GM12878 (cell line): ENCODE data around the gene RNU5B-1. TPM values are rescaled to one million over a fixed set of nuclear protein-coding genes. Genes with fewer than 3 reads are reported as not detected.

Experiments
- ATAC-seq: fragments of 200-7000 bp; cut with Tn5 transposase; 3 replicates; pipeline ENCODE4 v1.9.1; 2020; ENCODE audit warnings: mild to moderate bottlenecking, moderate library complexity
- BruUV-seq: library from RNA; stranded (reverse); fragments of 400-500 nt; replicated peaks from 2 replicates; lab custom pipeline; 2021; lab: Mats Ljungman, UMichigan
- CTCF ChIA-PET: fragments of 300-600 bp; sonication (Branson Sonifier 250); formaldehyde crosslinking; extraction: SDS; loops from one replicate; lab custom pipeline; 2021; ENCODE audit warnings: inconsistent platforms; lab: Yijun Ruan, JAX
- POLR2A ChIA-PET: fragments of 350-600 bp; formaldehyde crosslinking; extraction: SDS; loops from one replicate; lab custom pipeline; 2021; ENCODE audit warnings: inconsistent platforms; lab: Charles Lee
- RAD21 ChIA-PET: fragments of 300-600 bp; sonication (Branson Sonifier 250); formaldehyde crosslinking; loops from one replicate; lab custom pipeline; 2023; ENCODE audit warnings: antibody characterized with exemption; ENCODE audit not compliant: unreplicated experiment; lab: Charles Lee
- SMC1A ChIA-PET: fragments of 300-600 bp; sonication (Branson Sonifier 250); formaldehyde crosslinking; loops from one replicate; lab custom pipeline; 2023; ENCODE audit not compliant: unreplicated experiment, uncharacterized antibody; lab: Charles Lee
- DNase-seq: peaks from one replicate; pipeline ENCODE4 v3.0.0-alpha.2; 2011; ENCODE audit warnings: low read depth, low spot score
- FAIRE-seq: peaks from 3 replicates; lab custom pipeline; 2011; peaks lifted over from hg19 to GRCh38; lab: Jason Lieb, UNC
- H2AFZ ChIP-seq: 2 replicates; pipeline ENCODE4 v1.6.0; 2011; ENCODE audit warnings: low read depth, low read length, control low read depth; ENCODE audit not compliant: control insufficient read depth
- H3K27ac ChIP-seq: 2 replicates; pipeline ENCODE4 v1.5.1; 2011; ENCODE audit warnings: control low read depth; ENCODE audit not compliant: control insufficient read depth, insufficient read depth
- H3K27me3 ChIP-seq, 2 experiments: replicated peaks in 1 of 2; 2 replicates each; pipeline versions ENCODE4 v1.6.0 to v1.6.1; 2011; ENCODE audit warnings: low read length in 1 of 2; ENCODE audit not compliant: control insufficient read depth in 2 of 2, insufficient read depth in 2 of 2
- H3K36me3 ChIP-seq, 2 experiments: 2 replicates each; pipeline ENCODE4 v1.5.1; 2011; ENCODE audit warnings: low read length in 1 of 2; ENCODE audit not compliant: control insufficient read depth in 2 of 2, insufficient read depth in 2 of 2
- H3K4me1 ChIP-seq: 2 replicates; pipeline ENCODE4 v1.6.1; 2011; ENCODE audit warnings: mild to moderate bottlenecking, low read length, moderate library complexity, mixed read lengths; ENCODE audit not compliant: control insufficient read depth, insufficient read depth
- H3K4me2 ChIP-seq: 2 replicates; pipeline ENCODE4 v1.6.0; 2011; ENCODE audit warnings: control low read depth; ENCODE audit not compliant: control insufficient read depth, insufficient read depth
- H3K4me3 ChIP-seq: fragments of 200-600 bp; sonication (generic); 2 replicates; pipeline ENCODE4 v1.5.1; 2016
- H3K79me2 ChIP-seq: 2 replicates; pipeline ENCODE4 v1.6.0; 2011; ENCODE audit warnings: low read length; ENCODE audit not compliant: control insufficient read depth, insufficient read depth
- H3K9ac ChIP-seq: 2 replicates; pipeline ENCODE4 v1.8.0; 2011; ENCODE audit warnings: low read length, control low read depth, mixed read lengths; ENCODE audit not compliant: control insufficient read depth, insufficient read depth
- H3K9me3 ChIP-seq: replicated peaks from 3 replicates; pipeline ENCODE4 v1.5.1; 2011; ENCODE audit warnings: mild to moderate bottlenecking, low read length; ENCODE audit not compliant: control insufficient read depth, insufficient read depth
- H4K20me1 ChIP-seq: 2 replicates; pipeline ENCODE4 v1.6.0; 2011; ENCODE audit not compliant: control insufficient read depth, insufficient read depth
- BHLHE40 ChIP-seq, 2 experiments: fragments of 450-650 bp in 1 of 2; IDR thresholded peaks; 2 replicates each; pipeline ENCODE4 v1.6.1; 2011 to 2017; ENCODE audit warnings: low read depth in 2 of 2, borderline replicate concordance in 1 of 2, improper control_type of control experiment in 1 of 2, low read length in 1 of 2, mild to moderate bottlenecking in 1 of 2
- GATAD2B ChIP-seq: fragments of 450-650 bp; conservative IDR thresholded peaks from 2 replicates; pipeline ENCODE4 v1.6.1; 2017; ENCODE audit warnings: low read depth, mild to moderate bottlenecking, moderate library complexity
- LARP7 ChIP-seq: fragments of 450-650 bp; IDR thresholded peaks from 2 replicates; pipeline ENCODE4 v1.6.1; 2017; ENCODE audit warnings: mild to moderate bottlenecking
- NR2C2 ChIP-seq: IDR thresholded peaks from 2 replicates; pipeline ENCODE4 v1.6.1; 2011; ENCODE audit warnings: borderline replicate concordance, low read depth; ENCODE audit not compliant: control insufficient read depth, insufficient read length
- NRF1 ChIP-seq: conservative IDR thresholded peaks from 2 replicates; pipeline ENCODE4 v1.6.1; 2011; ENCODE audit warnings: mild to moderate bottlenecking, low read depth, low read length, improper control_type of control experiment
- PAX5 ChIP-seq: IDR thresholded peaks from 2 replicates; pipeline ENCODE4 v1.6.1; 2011; ENCODE audit warnings: low read depth, low read length, borderline replicate concordance
- SRF ChIP-seq, 2 experiments: IDR thresholded peaks; 2 replicates each; pipeline ENCODE4 v1.6.1; 2011; ENCODE audit warnings: low read depth in 2 of 2, low read length in 2 of 2, mild to moderate bottlenecking in 1 of 2, moderate library complexity in 1 of 2
- ZNF24 ChIP-seq: fragments of 450-650 bp; IDR thresholded peaks from 2 replicates; pipeline ENCODE4 v1.6.1; 2017; ENCODE audit warnings: antibody characterized with exemption, mild to moderate bottlenecking
- WGBS: methylation state at CpG from one replicate; pipeline ENCODE4 v1.1.6; 2016; ENCODE audit warnings: low lambda C conversion rate; ENCODE audit not compliant: insufficient replicate concordance, insufficient coverage; ENCODE audit errors: missing lambda C conversion rate; 5-methylcytosine and 5-hydroxymethylcytosine counted together
- in situ Hi-C: fragments of 300-500 bp; cut with MboI; formaldehyde crosslinking; loops from 9 replicates; pipeline ENCODE4 v1.14.3; 2018; ENCODE audit warnings: mixed read lengths
- intact Hi-C: fragments of 100-400 bp; cut with micrococcal nuclease; formaldehyde crosslinking; loops from one replicate; pipeline ENCODE4 v1.14.2; 2022; ENCODE audit not compliant: unreplicated experiment
- polyA plus RNA-seq, 11 experiments: library from polyadenylated mRNA; depleted of rRNA in 4 of 11; unstranded in 6 of 11; stranded (reverse) in 5 of 11; fragments of >200 nt; fragmentation: Nextera tagmentation in 4 of 11; fragmentation: Illumina TruSeq in 1 of 11; extraction: Ambion mirVana in 4 of 11; extraction: Trizol in 1 of 11; gene quantifications; 1 replicate in 1 of 11; 2 replicates in 10 of 11; pipeline versions ENCODE4 v1.2.1 to v1.2.3, GENCODE V29; 2011 to 2016; ENCODE audit warnings: inconsistent platforms in 2 of 11, missing spikeins in 2 of 11, low read depth in 1 of 11
- total RNA-seq, 4 experiments: library from RNA; depleted of rRNA in 3 of 4; stranded (reverse); fragments of >200 nt in 3 of 4; fragmentation: Illumina TruSeq in 1 of 4; extraction: Trizol in 1 of 4; gene quantifications; 2 replicates each; pipeline versions ENCODE4 v1.2.1 to v1.2.3, GENCODE V29; 2013 to 2021
- TF ChIP-seq, protein P1 (sequence below): IDR thresholded peaks from 2 replicates; pipeline ENCODE4 v1.6.1; 2012; ENCODE audit warnings: low read depth, low read length, improper control_type of control experiment

The RNU5B-1 gene
- total and polyA plus RNA-seq, 10 of the 15 experiments (the other 5 are each of a cell fraction or from before 2014, with no cell fraction given) = 19.1 TPM; not detected in 9

DNA sequence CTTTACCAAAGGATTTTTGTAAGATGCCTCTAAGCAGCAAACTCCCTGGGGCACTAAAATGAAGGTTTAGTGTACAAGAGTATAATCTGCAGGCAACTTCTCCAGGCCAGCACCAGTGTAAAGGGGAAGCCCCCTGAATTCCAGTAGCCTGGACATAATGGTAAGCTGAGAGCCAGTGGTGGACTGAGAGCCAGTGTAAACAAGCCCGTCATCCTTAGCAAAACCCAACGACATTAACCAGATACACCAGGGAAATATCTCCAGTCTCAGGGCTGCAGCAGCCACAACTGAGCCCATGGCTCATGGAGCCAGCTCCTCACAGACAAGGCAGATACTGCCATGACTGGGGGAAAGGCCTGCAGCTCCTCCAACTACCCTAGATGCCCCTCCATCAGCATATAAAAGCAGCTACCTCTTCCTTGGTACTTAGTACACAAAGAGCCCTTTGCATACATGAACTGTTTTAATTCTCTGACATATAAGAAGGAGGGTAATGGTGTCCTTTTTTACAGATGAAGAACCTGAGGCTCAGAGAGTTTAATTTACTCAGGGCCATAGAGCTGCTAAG, 39.5 kb upstream of the RNU5B-1 start:
- H3K4me3 ChIP-seq = no peak overlapping the region
- POLR2A ChIA-PET = interaction anchor here (1.2 kb wide), 1 partner anchor 80 kb away, joined by 3 read pairs; the partner anchor contains the start of gene CLPX
- H3K79me2 ChIP-seq = no peaks in the 10 kb centered on the region
- RAD21 ChIA-PET = interaction anchor here (0.6 to 1.0 kb wide), 3 partner anchors 12 to 788 kb away, joined by 3 to 4 read pairs (median 3); no protein-coding TSS in a partner anchor
- H3K27ac ChIP-seq = no peak overlapping the region
- no peaks in the 10 kb centered on the region for H3K9me3 ChIP-seq
- peaks cover 0 to 8% of the 10 kb centered on the region in 2 experiments; a peak in 3 of 4 replicates for H3K36me3 ChIP-seq
- no peak overlapping the region for H3K9ac ChIP-seq
- 66% methylated on average over 2 of the region's 2 CpGs for WGBS
- no peaks in the 10 kb centered on the region for H4K20me1 ChIP-seq
- in situ Hi-C loops (no loop called here), intact Hi-C loops (no loop called here)
- TF ChIP-seq, protein P1, sequence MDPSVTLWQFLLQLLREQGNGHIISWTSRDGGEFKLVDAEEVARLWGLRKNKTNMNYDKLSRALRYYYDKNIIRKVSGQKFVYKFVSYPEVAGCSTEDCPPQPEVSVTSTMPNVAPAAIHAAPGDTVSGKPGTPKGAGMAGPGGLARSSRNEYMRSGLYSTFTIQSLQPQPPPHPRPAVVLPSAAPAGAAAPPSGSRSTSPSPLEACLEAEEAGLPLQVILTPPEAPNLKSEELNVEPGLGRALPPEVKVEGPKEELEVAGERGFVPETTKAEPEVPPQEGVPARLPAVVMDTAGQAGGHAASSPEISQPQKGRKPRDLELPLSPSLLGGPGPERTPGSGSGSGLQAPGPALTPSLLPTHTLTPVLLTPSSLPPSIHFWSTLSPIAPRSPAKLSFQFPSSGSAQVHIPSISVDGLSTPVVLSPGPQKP = no peak
- TF ChIP-seq LARP7 (no peak), SRF (IDR thresholded peaks at IDR 0.05; ENCODE audit: low read depth in 2 of 2, low read length in 2 of 2) (no peak), NR2C2 (no peak), PAX5 (no peak), ZNF24 (no peak), BHLHE40 (IDR thresholded peaks at IDR 0.05; ENCODE audit: borderline replicate concordance in 1 of 2, low read depth in 2 of 2, low read length in 1 of 2) (no peak), NRF1 (no peak), GATAD2B (no peak)
- CTCF ChIA-PET = interaction anchor here (1.0 to 1.4 kb wide), 3 partner anchors 14 to 120 kb away, joined by 3 to 4 read pairs (median 4); no protein-coding TSS in a partner anchor
- SMC1A ChIA-PET = no interaction called here
- no peak overlapping the region for H2AFZ ChIP-seq
- DNase-seq (no peak), ATAC-seq (no peak), FAIRE-seq (no peak)
- no peaks in the 10 kb centered on the region for H3K27me3 ChIP-seq
- no peak overlapping the region for H3K4me2 ChIP-seq
- BruUV-seq = no TSS peak
- no peaks in the 10 kb centered on the region for H3K4me1 ChIP-seq
